HCT116 (cell line): ENCODE results near the gene GPX4. TPM values are rescaled to one million over a fixed set of nuclear protein-coding genes. Genes with fewer than 3 reads are reported as not detected.

Experiments
- ATAC-seq: fragments of 200-7000 bp; cut with Tn5 transposase; 2 replicates; pipeline ENCODE4 v1.9.1; 2020; ENCODE audit warnings: mild to moderate bottlenecking, moderate library complexity
- BruUV-seq: library from RNA; stranded (reverse); fragments of 400-500 nt; replicated peaks from 2 replicates; lab custom pipeline; 2021; lab: Mats Ljungman, UMichigan
- CTCF ChIA-PET: fragments of 300-600 bp; sonication (Branson Sonifier 250); formaldehyde crosslinking; loops from one replicate; lab custom pipeline; 2021; ENCODE audit warnings: antibody characterized with exemption; lab: Charles Lee
- POLR2A ChIA-PET: fragments of 300-600, 350-600 bp; sonication (Branson Sonifier 250); formaldehyde crosslinking; loops from one replicate; lab custom pipeline; 2021; ENCODE audit warnings: antibody characterized with exemption; lab: Charles Lee
- RAD21 ChIA-PET, 2 experiments: fragments of 300-600 bp; sonication (Branson Sonifier 250); formaldehyde crosslinking; loops; one replicate each; lab custom pipeline; 2023; ENCODE audit warnings: low total read pairs in 2 of 2; ENCODE audit not compliant: uncharacterized antibody in 2 of 2, unreplicated experiment in 2 of 2, low non-redundant PET in 1 of 2; lab: Charles Lee
- DNase-seq: peaks from one replicate; pipeline ENCODE4 v3.0.0-alpha.2; 2010; ENCODE audit warnings: low read depth, low spot score
- H2AFZ ChIP-seq: fragments of 200-600 bp; shearing (Covaris generic), sonication (generic); 2 replicates; pipeline ENCODE4 v1.6.1; 2017; ENCODE audit warnings: low read depth, mixed run types, mixed read lengths, antibody characterized with exemption, low read length; ENCODE audit not compliant: poor library complexity, severe bottlenecking
- H3K27ac ChIP-seq: 2 replicates; pipeline ENCODE4 v1.5.1; 2012; ENCODE audit warnings: low read depth, low read length
- H3K27me3 ChIP-seq: fragments of 200-600 bp; sonication (generic); 2 replicates; pipeline ENCODE4 v1.6.1; 2016; ENCODE audit warnings: mixed run types, low read length, mixed read lengths; ENCODE audit not compliant: insufficient read depth
- H3K36me3 ChIP-seq, 2 experiments: fragments of 200-500 bp in 1 of 2; fragments of 200-600 bp in 1 of 2; sonication (Bioruptor generic) in 1 of 2; sonication (generic) in 1 of 2; 2 replicates each; pipeline versions ENCODE4 v1.5.1 to v1.6.1; 2014 to 2016; ENCODE audit warnings: low read length in 2 of 2, inconsistent platforms in 1 of 2, mixed read lengths in 1 of 2, mixed run types in 1 of 2; ENCODE audit not compliant: insufficient read depth in 2 of 2, control insufficient read depth in 1 of 2
- H3K4me1 ChIP-seq, 2 experiments: fragments of 200-600 bp in 1 of 2; sonication (generic) in 1 of 2; 2 replicates each; pipeline versions ENCODE4 v1.5.1 to v1.6.1; 2012 to 2017; ENCODE audit warnings: low read length in 2 of 2, inconsistent platforms in 1 of 2, mild to moderate bottlenecking in 1 of 2, mixed read lengths in 1 of 2, mixed run types in 1 of 2, moderate library complexity in 1 of 2; ENCODE audit not compliant: insufficient read depth in 2 of 2, control insufficient read depth in 1 of 2
- H3K4me2 ChIP-seq: fragments of 200-600 bp; sonication (generic); 2 replicates; pipeline ENCODE4 v1.6.1; 2017; ENCODE audit warnings: mixed run types, low read length, mixed read lengths
- H3K4me3 ChIP-seq, 2 experiments: fragments of 200-600 bp in 1 of 2; sonication (generic) in 1 of 2; replicated peaks in 1 of 2; 2 replicates each; pipeline ENCODE4 v1.5.1; 2011 to 2016; ENCODE audit warnings: low read length in 2 of 2, control low read depth in 1 of 2, low read depth in 1 of 2, mild to moderate bottlenecking in 1 of 2, mixed read lengths in 1 of 2, mixed run types in 1 of 2
- H3K79me2 ChIP-seq: fragments of 200-600 bp; sonication (generic); 2 replicates; pipeline ENCODE4 v1.6.1; 2017; ENCODE audit warnings: mild to moderate bottlenecking, mixed run types, low read length, moderate library complexity, mixed read lengths; ENCODE audit not compliant: insufficient read depth
- H3K9ac ChIP-seq: fragments of 200-600 bp; sonication (generic); 2 replicates; pipeline ENCODE4 v1.6.1; 2016; ENCODE audit warnings: low read length, mixed read lengths
- H3K9me2 ChIP-seq: fragments of 200-600 bp; sonication (generic), shearing (Covaris generic); 2 replicates; pipeline ENCODE4 v1.6.1; 2017; ENCODE audit warnings: mixed run types, mild to moderate bottlenecking, moderate library complexity; ENCODE audit not compliant: insufficient read depth
- H3K9me3 ChIP-seq, 2 experiments: fragments of 200-500 bp in 1 of 2; fragments of 200-600 bp in 1 of 2; sonication (Bioruptor generic) in 1 of 2; sonication (generic) in 1 of 2; 2 replicates each; pipeline ENCODE4 v1.6.1; 2014 to 2017; ENCODE audit warnings: low read length in 2 of 2, mixed read lengths in 2 of 2, inconsistent platforms in 1 of 2, low read depth in 1 of 2, mild to moderate bottlenecking in 1 of 2, mixed run types in 1 of 2, moderate library complexity in 1 of 2; ENCODE audit not compliant: control insufficient read depth in 1 of 2, insufficient read depth in 1 of 2
- H4K20me1 ChIP-seq: fragments of 200-600 bp; sonication (generic), shearing (Covaris generic); 2 replicates; pipeline ENCODE4 v1.6.1; 2017; ENCODE audit warnings: mixed run types, mild to moderate bottlenecking, moderate library complexity; ENCODE audit not compliant: insufficient read depth
- REST ChIP-seq: IDR thresholded peaks from 2 replicates; pipeline ENCODE4 v1.6.1; 2012; ENCODE audit warnings: low read depth
- SRF ChIP-seq: IDR thresholded peaks from 2 replicates; pipeline ENCODE4 v1.6.1; 2012; ENCODE audit warnings: low read depth
- ZFX ChIP-seq: fragments of 450-650 bp; IDR thresholded peaks from 2 replicates; pipeline ENCODE4 v1.6.1; 2017
- ZNF274 ChIP-seq: fragments of 200-500 bp; sonication (Bioruptor generic); IDR thresholded peaks from 2 replicates; pipeline ENCODE4 v1.6.1; 2014; ENCODE audit warnings: mild to moderate bottlenecking, low read depth, low read length, inconsistent platforms
- intact Hi-C: fragments of 100-400 bp; cut with micrococcal nuclease; formaldehyde crosslinking; loops from 2 replicates; pipeline ENCODE4 v1.10.0; 2022
- total RNA-seq: library from RNA; stranded (reverse); gene quantifications from one replicate; pipeline ENCODE4 v1.2.1, GENCODE V29; 2021; ENCODE audit not compliant: unreplicated experiment

GPX4 gene
- total RNA-seq, 1 experiment from 2014 or later = 481 TPM

- no peak for TF ChIP-seq REST
These were observed 33.2 kb upstream of the GPX4 start (continued) for GRCh38 chr19:1070576-1070930.

- ChIA-PET CTCF (no interaction called here), RAD21 (no interaction called here)
- Histone ChIP-seq H3K4me1 (peaks cover 10 to 48% of the 10 kb centered on the region in 2 experiments), H2AFZ (no peak overlapping the region), H3K9me3 (no peaks in the 10 kb centered on the region), H3K27me3 (no peaks in the 10 kb centered on the region), H3K4me3 (no peak overlapping the region), H4K20me1 (no peaks in the 10 kb centered on the region), H3K9ac (no peak overlapping the region), H3K9me2 (no peaks in the 10 kb centered on the region), H3K79me2 (peaks cover 25% of the 10 kb centered on the region; the same call in 1 of the 2 replicates)
- ATAC-seq = no peak
- no peak for DNase-seq
- BruUV-seq = no TSS peak
- intact Hi-C loops = no loop called here
- TF ChIP-seq ZFX = no peak
- no peak for TF ChIP-seq ZNF274
- TF ChIP-seq SRF = no peak
- TF ChIP-seq, all 23 proteins: peak for 0
- H3K4me2 ChIP-seq = no peak overlapping the region
- POLR2A ChIA-PET = no interaction called here
- H3K27ac ChIP-seq = no peak overlapping the region
- peaks cover 0 to 10% of the 10 kb centered on the region in 2 experiments; a peak in 1 of 4 replicates for H3K36me3 ChIP-seq
These were observed 32.6 kb upstream of the GPX4 start for GRCh38 chr19:1070931-1071791.
